HG02973 (cell line): ENCODE data around the gene CPNE7.
"Not testable (repeated sequence)": the region's sequence is repeated elsewhere in the genome, so short reads cannot be mapped to it uniquely, and the experiment has no call there.

Source experiments
- ATAC-seq: cut with Tn5 transposase; IDR thresholded peaks from one replicate; pipeline ENCODE4 v1.9.1; 2021; ENCODE audit warnings: moderate library complexity; ENCODE audit not compliant: unreplicated experiment

Gene CPNE7

GRCh38 chr16:89582614-89583196, 7.1 kb downstream of the CPNE7 start:
- ATAC-seq: no peak

DNA sequence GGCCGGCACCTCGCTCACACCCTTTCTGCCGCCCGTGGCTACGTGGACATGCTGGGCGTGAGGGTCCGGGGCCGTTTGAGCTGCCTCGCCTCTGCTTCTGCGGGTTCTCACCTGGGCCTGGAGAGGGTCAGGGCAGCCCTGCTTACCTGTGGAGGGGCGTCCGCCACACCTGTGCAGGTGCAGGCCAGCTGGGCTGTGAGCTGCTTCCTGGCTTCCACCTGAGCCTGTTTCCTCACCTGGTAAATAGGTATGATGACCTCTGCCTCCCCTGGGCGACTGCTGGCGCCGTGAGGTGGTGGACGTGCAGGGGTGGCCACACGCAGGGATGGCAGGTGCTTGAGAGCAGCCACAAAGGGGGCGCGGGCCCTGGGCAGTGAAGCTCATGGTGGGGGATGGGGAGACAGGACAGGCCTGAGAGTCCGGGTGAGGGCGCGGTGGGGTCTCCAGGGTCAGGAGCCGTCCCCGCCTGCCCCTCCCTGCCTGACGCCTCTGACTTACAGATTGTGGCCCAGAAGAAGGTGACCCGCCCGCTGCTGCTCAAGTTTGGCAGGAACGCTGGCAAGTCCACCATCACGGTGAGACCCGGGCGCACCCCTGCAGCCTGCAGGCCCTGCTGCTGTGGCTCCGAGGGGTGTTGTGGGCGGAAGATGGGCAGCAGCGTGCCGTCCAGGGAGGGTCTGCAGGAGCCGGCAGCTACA, 7.8 kb downstream of the CPNE7 start:
- ATAC-seq: no peak

- no peak for ATAC-seq
Observed at GRCh38 chr16:89583895-89584644, 8.5 kb downstream of the CPNE7 start.

GRCh38 chr16:89584768-89585549, 9.4 kb downstream of the CPNE7 start:
- no peak for ATAC-seq

DNA sequence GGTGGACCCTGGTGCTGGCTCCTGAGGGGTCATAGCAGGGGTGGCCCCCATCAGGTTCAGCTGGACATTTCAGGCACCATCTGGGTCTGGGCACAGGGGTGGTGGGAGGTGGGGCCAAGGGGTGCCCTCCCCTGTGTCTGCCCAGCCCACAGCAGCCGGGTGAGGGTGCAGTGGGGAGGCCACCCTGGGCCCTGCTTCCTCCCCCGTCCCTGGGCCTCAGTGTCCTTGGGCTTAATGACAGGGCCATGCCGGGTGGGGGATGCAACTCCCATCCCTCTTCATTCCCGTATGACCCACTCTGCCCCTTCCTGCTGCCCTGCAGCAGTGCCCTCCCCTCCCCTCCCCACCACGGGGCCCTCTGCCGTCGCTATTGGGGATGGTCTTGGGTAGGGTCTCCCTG, 10.7 kb downstream of the CPNE7 start:
- ATAC-seq: no peak

DNA sequence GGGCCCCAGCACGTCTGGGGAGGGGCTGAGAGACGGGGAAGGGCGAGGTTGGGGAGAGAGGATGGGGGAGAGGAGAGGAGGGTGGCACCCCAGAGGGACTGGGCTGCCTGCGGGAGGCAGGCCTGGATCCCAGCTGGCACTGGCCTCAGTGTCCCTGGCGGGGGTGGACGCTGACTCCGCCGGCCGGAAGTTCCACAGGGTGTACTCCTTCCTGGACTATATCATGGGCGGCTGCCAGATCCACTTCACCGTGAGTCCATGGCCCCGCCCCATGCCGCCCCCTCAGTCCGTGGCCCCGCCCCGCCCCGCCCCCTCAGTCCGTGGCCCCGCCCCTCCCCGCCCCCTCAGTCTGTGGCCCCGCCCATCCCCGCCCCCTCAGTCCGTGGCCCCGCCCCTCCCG, 11.3 kb downstream of the CPNE7 start:
- ATAC-seq: no peak

- not testable (repeated sequence) for ATAC-seq
Observed at GRCh38 chr16:89587676-89588075, 12.1 kb downstream of the CPNE7 start.

GRCh38 chr16:89588413-89589109, 13.0 kb downstream of the CPNE7 start:
- no peak for ATAC-seq

DNA sequence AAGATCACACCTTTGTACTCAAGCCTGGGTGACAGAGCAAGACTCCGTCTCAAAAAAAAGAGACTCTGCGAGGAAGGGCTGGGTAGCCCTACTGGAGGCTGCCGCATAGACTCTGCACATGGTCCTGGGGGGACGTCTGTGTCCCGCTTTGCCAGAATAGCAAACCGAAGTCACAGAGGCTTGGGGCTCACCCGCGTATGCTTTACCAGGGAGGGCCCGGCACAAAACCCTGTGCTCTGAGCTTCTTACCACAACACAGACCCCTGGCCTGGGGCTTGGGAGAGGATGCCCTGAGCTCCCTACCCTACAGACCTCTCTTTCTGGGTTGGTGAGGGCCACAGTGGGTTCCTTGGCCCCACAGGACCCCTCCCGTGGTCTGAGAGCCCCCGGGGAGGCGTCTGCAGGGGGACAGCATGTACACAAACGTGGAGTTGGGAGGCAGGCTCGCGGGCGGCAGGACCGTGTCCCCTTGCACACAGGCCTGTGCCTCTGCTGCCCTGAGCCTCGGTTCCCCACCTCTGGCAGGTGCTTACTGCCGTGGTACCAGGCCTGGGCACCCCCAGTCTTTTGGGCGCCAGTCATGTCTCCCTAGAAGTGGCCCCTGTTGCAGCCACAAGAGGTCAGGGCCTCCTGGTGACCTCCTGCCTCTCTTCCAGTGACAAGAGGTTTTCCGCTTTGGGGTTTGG, 13.8 kb downstream of the CPNE7 start:
- no peak for ATAC-seq

- no peak for ATAC-seq
Observed at GRCh38 chr16:89593841-89594240, 18.3 kb downstream of the CPNE7 start.

DNA sequence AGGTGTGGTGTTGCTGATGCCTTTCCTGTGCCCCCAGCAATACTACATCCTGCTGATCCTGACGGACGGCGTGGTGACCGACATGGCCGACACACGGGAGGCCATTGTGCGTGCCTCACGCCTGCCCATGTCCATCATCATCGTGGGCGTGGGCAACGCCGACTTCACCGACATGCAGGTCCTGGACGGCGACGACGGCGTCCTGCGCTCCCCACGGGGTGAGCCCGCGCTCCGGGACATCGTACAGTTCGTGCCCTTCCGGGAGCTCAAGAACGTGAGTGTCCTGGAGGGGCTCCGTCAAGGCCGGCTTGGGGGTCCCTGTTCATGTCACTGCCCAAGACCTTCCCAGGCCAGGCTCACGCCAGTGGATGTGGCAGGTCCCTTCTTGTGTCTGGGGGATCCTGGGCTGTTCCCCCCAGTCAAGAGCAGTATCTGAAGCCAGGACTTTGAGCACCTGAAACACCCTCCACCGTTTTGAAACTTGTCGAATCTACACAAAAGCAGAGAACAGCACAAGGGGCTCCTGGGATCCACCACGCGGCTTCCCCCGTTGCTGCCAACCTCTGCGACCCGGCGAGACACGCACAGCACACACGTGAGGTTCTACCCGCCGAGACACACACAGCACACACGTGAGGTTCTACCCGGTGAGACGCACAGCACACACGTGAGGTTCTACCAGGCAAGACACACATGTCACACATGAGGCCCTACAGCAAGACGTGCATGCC, 19.9 kb downstream of the CPNE7 start:
- ATAC-seq: no peak

DNA sequence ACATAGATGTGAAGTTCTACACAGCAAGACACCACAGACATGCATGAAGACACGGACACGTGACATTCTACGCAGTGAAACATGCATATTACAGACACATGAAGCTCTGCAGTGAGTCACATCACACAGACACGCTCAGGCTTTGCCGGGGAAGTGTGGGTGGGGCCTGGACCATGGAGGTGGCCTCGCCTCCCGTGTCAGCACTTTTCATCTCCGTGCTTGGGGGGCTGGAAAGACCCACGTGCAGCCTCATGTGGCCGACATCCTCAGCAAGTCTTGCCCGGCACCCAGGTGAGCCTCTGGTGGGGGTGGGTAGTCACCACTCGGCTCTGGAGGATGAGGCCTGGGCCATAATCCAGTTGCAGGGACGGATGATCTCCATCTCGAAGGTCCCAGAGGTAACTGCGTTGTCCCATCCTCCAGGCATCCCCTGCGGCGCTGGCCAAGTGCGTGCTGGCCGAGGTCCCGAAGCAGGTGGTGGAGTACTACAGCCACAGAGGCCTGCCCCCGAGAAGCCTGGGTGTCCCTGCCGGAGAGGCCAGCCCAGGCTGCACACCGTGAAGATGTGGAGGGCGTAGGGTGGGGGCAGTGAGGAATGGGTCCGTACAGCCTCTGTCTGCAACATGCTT, 20.6 kb downstream of the CPNE7 start:
- no peak for ATAC-seq

DNA sequence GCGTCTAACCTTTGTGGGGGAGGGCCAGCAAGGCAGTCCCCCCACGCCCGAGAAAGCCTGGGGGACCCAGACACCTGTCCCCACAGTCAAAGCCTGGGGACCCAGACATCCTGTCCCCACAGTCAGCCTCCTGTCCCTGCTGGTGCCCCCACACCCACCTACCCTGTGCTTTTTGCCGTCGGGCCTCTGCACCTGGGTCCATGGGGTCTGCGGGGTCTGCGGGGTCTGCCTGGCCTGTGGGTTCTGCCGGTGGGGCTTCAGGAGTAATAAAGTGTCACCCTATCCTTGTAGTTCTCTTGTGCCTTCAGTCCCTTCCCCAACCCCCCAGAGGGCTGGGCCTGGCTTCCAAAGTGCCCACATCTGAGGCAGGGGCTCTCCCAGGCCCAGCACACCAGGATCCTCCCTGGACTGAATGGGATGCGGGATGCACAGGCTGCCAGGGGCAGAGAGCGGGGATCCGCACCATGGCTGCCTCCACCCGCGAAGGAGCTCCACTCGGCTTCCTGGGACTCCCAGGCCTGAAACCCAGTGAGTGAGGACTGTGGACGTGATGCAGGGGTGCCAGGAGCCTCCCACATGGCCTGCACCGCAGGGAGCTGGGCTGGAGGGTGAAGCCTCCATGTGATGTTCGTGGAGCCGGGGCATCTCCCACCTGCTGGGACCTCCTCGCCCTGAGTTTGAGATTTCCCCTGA, 21.5 kb downstream of the CPNE7 start:
- no peak for ATAC-seq

- ATAC-seq: no peak
Observed at GRCh38 chr16:89598199-89598598, 22.6 kb downstream of the CPNE7 start.

GRCh38 chr16:89599451-89599858, 23.9 kb downstream of the CPNE7 start:
- ATAC-seq: no peak

GRCh38 chr16:89599902-89600301, 24.3 kb downstream of the CPNE7 start:
- no peak for ATAC-seq

- no peak for ATAC-seq
Observed at GRCh38 chr16:89600427-89600826, 24.9 kb downstream of the CPNE7 start.

DNA sequence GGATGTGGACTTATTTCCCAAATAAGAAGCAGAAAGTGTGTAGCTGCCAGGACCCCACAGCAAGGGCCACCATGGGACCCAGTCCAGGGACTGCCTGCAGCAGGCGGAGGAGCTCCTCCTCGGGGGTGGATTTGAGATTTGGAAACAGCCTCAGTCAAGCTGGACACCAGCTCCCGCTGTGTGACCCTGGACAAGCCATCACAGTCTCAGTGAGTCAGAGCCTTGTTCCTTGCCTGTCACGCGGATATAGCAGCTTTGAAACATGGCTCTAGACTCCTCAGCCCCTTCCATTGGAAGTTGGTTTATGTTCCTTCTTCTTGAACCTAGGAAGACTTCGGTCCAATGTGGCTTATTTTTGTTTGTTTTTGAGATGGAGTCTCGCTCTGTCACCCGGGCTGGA, 25.4 kb downstream of the CPNE7 start:
- no peak for ATAC-seq

DNA sequence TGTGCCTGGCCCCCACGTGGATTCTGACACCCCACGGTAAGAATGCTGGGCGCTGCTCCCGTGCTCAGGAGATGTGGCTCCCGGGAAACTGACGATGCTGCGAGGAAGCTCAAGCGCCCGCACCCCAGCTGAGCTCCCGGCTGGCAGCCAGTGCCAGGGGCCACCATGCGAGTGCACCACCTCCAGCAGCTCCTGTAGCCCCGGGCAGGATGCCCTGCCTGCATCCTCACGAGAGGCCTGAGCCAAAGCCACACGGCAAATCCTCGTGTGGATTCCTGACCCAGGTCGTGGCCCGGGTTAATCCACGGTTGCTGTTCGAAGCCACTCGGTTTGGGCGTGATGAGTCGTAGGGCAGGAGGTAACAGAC, 26.3 kb downstream of the CPNE7 start:
- ATAC-seq: no peak
